ENCODE measurements around the gene TSPEAR.

TSPEAR gene

DNA sequence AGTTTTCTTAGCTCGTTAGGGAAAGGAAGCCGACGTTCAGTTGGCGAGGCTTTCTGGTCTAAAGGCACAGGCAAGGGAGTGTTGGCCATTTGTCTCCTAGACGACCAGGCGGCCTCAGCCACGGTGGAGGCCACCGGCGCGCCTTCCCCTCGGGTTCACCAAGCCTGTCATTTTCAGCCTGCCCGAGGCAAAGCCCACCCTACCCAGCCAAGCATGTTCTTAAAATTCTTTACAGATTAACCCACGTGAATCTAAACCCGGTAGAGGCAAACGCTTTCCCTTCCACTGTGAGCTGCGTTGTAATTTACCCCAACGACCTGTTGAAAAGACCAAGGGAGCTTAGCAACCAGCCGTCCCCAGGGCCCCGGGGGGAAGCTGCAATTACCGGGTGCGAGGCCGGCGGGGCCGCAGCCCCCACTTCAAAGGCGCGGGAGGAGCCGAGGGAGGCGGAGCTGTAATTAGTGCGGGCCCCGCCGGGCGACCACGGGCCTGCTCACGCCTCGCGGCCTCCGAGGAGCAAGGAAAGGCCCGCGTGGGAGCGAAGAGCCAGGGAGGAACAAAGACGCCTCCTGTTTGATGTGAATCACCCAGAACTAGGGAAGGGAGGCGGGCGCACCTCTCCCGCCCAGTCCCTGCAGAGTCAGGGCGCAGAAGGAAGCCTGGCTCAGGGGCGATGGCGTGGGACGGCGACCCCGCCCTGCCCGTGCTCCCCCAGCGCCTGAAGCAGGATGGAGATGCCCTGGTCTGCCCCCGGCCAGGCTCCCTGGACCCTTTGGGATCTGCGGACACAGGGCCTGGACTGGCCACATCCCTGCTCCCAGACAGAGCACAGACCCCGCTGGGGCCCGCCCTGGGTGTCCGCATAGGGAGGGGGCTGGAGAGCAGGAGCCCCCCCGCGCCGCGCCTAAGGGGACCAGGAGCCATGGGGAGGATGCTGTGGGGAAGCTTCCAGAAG is 12.1 kb upstream of the TSPEAR start:
- no peak for DNase-seq (ENCODE audit: low read depth in 2 of 3, low spot score in 2 of 3)

DNA sequence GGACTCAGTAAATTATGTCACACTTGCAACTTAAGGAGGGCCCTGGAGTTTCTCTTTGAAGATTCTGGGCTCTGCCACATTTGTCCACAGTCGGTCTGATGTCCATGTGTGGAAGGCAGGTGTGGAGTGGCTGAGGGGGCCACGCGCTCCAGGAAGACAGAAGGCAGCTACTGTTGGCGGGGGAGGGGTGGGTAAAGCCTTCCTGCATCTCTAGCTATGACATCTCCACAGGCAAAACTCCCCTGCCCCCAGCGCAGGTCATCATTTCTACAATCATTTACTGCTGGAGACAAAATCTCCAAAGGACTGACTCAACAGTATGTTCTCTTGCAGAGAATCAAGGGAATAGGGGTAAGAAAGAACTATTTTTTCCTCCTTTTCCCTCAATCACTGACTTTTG is 11.4 kb upstream of the TSPEAR start:
- no peak for DNase-seq (ENCODE audit: low read depth in 2 of 3, low spot score in 2 of 3)

DNA sequence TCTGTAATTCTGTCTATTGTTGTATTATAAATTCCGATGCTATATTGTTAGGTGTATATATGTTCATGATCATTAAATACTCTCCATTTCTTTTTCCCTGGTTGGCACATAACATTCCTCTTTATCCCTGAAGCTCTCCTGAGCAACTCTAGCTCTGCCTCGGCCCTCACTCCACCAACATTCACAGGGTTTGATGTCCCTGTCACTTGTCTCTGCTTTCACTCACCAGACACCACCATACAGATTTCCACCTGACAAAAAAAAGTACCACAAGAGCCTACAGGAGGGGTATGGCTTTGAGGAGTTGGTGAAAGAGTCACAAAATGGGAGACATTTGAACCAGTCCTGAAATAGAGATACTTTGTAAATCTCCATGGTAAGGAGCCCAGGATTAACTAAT is 8.8 kb upstream of the TSPEAR start:
- DNase-seq (ENCODE audit: low read depth in 2 of 3, low spot score in 2 of 3) = no peak

DNA sequence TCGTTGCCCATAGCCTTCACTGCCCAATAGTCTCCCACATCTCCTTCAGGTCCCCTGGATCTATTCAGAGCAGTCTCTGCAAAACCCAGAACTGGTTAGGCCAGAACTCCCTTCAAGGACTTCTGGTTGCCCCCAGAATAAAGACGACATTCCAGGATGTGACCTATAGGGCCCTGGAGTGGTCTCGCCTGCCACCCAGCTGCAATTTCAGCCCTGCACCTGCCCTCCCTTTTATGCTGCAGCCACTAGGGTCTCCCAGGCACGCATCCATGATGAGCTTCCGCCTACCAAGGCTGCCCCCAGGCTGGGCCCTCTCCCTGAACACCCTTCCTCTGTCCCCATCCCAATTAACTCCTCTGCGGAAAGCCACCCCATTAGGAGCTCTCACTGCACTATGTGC is 7.2 kb upstream of the TSPEAR start:
- no peak for DNase-seq (ENCODE audit: low read depth in 2 of 3, low spot score in 2 of 3)

DNA sequence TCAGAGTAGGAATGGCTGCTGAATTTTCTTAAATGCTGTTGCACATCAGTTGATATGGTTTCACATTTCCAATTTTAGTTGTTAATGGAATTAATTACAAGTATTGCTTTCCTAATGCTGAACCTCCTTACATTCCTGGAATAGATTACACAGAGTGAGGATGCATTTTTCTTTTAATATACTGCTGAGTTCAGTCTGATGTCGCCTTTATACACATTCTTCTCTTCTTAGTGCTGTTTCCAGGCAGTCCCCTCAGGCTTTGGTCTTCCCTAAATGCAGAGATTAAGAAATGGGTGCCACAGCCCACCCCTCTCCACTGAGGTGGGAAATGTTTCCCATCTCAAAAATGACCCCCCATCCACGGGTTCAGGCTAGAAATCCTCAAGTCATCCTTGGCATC is 6.7 kb upstream of the TSPEAR start:
- no peak for DNase-seq (ENCODE audit: low read depth in 2 of 3, low spot score in 2 of 3)

DNA sequence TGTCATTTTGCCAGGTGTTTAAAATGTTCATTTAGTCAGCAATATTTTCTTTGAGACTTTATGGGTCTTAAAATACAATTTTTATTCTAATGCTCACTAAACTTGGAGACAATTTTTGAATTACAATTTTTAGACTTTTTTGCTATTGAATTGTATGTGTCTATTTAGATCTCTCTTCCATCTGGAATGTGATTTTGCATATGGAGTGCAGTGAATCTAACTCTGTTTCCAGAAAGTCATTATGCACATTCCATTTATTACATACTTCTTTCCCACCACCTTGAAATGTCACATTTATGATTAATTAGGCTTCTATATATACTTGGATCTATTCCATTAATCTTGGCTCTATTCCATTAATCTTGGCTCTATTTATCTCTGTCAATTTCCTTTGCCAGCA is 5.6 kb upstream of the TSPEAR start:
- DNase-seq (ENCODE audit: low read depth in 2 of 3, low spot score in 2 of 3) = no peak

DNA sequence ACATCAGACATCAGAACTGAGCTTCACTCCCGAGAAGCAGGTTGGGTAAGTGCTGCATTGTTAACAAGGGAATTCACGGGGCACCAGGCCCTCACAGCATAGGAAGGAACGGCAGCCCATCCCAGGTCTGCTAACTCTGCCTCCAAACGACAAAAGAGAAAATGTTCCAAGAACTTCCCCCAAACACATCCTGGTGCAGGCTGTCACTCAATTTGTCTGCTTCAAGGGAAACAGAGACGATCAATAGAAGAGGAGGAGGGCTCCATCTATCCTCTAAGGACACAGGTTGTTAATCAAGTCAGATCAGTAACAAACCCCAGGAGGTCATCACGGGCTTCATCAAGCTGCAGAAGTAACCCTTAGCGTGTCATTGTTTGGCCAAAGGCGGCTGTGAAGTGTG is 3.5 kb upstream of the TSPEAR start:
- no peak for DNase-seq (ENCODE audit: low read depth in 2 of 3, low spot score in 2 of 3)

DNA sequence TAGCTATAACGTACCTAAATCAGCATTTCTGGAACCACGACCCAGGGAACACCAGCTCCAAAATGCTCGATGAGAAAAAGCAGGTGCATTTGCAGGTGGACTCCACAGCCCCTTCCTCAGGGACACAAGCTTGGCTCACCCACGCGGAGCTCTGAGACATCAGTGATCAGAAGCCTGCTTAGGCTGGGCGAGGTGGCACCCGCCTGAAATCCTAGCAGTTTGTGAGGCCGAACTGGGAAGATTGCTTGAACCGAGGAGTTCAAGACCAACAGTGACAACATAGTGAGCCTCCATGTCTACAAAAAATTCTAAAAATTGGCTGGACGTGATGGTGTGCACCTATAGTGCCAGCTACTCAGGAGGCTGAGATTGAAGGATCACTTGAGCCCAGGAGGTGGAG is 2.5 kb upstream of the TSPEAR start:
- DNase-seq (ENCODE audit: low read depth in 2 of 3, low spot score in 2 of 3) = no peak

DNA sequence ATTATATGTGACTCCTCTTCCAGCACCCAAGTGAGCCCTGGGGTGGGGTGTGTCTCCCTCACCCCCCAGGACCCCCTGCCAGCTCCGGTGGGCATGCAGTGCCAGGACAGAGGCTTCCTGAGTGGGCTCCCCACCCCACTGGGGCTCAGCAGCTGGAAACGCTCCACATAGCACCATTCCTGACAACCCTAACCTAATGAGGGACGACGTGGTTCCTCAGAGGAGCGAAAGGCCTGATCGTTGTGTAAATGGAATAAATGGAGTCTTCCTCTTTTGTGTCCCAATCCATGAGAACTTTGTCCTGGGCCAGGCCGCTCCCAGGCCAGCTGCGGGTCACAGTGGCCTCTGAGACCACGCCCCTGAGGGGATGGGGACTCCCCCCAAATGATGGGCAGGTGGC is 1.8 kb upstream of the TSPEAR start:
- no peak for DNase-seq (ENCODE audit: low read depth in 2 of 3, low spot score in 2 of 3)

DNA sequence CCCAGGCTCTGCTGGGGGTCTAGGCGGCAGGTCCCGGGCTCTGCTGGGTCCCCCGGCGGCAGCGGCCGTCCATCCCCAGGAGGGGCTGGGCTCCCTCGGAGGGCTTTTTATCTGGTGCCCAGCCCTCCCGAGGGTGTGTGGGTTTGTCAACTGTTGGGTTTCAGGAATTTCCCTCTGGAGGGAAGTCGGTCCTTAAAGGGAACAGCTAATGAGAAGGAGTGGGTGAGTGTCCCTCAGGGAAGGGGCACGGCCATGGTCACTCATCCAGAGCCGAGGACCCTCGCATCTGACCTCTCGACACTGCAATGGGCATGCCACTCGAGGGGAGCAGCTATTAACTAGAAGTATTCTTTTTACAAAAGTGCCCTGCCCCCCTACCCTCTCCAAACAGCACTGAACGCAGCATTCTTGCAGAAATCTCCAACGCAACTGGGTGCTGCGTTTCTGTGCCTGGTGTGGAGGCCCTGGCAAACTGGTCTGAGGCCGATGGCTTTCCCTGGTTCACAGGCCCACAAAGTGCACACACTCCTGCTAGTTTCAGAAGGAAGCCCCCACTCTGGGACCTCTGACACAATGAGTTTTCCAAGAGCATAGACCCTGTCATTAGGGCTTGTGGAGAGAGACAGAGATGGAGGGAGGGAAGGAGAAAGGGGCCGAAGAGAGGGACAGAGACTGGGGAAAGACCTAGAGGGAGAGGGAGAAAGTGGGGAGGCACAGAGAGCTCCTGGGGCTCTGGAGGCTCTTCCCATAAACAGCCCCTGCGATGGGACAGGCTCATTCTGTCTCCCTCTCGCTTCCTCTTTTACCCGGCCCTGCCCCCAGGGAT is 1.0 kb upstream of the TSPEAR start:
- no peak for DNase-seq (ENCODE audit: low read depth in 2 of 3, low spot score in 2 of 3)

DNA sequence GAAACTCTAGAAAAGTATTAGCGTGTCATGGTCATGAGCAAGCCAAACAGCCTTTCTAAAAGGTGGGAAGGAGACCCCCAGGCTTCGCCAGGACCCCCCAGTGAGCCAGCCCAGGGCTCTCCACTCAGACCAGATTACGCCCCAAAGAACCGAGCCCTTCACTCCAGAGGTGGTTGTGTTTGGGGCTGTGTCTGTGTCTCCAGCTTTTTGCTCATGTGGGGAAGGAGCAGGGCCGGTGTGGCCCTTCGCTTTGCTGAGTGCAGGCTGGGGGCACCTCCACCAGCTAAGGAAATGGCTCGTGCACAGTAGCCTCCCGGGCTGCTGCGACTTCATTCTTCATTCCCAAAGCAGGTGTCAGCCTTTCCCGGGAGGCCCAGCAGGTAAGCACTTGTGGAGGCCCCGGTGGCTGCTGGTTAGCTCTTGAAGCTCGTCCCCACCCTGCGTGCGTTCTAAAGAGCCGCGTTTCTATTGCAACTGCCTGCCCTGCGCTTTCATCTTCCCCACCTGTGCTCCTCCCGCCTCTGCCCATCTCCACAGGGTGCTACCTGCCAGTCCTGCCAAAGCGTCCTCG is 531 bp downstream of the TSPEAR start:
- no peak for DNase-seq (ENCODE audit: low read depth in 2 of 3, low spot score in 2 of 3)

DNA sequence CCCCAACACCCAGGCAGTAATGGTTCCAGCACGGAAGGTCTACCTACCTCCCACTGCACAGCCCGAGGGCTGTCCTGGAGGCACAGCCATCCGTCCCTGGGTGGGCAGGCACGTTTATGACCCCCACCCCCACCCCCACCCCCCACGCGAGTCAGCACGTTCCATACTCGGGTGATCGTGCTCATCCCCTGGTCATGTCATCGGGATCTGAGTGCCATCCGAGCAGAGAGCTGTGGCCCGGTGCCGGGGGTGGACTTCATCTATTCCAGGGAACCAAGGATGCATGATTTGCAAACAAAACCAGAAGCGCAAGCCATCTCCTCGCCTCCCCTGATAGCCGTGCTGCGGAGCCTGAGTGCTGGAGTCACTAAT is 1.1 kb downstream of the TSPEAR start:
- no peak for DNase-seq (ENCODE audit: low read depth in 2 of 3, low spot score in 2 of 3)

DNA sequence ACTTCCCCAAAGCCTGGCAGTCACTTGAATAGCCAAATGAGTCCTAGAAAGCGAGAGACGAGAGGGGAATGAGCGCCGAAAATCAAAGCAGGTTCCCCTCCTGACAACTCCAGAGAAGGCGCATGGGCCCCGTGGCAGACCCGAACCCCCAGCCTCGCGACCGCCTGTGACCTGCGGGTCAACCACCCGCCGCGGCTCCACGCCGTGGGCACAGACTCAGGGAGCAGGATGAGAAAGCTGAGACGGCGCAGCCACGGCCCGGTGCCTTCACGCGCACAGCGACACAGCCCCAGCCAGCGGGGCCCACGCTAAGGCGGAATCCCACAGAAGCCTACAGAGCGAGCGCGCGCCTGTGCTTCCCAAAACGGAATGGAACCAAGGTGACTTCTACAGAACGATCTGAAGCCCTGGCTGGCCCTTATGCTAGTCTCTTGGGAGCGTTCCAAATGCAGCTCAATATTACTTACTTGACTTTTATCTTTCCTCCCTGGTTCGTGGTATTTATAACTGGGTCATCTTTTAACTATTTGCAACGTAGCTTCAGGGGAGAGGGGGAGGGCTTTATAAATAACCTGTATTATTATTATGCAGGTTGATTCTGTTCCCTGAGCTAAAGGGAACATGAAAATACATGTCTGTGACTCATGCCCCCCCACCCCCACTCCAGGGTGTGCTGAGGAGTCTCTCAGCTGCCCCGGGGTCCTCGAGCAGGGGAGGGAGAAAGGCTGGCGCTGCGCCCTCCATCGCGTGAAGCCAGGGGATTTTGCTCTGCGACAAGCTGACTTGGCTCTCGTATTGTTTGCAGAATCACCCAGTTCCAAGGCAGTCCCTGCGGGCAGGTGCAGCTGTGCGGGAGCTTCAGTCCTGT is 1.7 kb downstream of the TSPEAR start:
- no peak for DNase-seq (ENCODE audit: low read depth in 2 of 3, low spot score in 2 of 3)

DNA sequence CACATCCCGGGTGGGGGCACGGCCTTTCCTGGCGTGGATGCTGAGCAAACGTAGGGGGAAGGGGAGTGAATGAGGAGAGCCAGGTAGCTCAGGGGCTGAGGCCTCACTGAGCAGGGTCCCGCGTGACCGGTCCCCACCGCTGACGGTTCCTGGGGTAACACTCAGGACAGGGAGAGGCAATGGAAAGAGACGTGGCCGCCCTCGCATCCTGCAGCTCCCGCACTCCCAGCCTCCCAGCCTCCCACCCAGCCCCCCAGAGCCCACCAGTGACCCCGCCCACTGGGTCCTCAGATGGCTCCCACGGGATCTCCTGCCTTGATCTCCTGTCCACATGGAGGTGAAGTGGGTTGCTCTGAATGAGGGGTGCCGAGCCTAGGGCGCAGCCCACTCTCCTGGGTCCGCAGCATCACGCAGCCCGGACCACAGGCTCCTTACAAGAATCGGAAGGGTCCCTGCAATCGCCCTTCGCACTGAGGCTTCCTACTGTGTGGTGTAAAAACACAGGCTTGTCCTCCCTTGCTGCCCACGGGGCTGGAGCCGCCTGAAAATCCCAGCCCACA is 2.4 kb downstream of the TSPEAR start:
- no peak for DNase-seq (ENCODE audit: low read depth in 2 of 3, low spot score in 2 of 3)

DNA sequence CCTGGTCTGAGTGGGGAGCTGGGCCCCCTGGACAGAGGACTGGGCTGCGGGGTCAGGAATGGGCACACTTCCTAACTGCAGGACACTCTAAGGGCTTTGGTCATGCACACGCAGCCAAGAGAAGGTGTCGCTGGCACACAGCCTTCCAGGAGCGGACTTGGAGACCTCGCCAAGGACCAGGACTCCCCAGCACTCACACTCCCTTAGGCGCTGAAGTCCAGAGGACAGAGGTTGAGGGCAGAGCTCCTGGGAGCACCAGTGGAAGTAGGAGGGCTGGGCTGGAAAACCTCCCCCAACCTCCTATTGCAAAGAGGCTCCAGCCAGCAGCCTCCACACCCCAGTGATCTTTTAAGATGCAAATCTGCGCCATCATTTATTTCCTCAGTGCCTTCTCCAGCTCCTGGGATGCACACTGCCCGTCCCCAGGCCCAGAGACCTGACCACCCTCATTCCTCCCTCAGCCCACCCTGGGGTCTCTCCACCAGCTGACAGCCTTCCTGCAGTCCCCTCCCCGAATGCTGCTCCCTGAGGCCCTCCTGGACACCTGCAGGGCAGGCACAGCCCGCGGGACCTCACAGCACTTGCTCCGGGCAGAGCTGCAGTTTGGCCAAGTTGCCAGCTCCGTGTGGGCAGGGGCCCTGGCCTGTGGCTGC is 3.0 kb downstream of the TSPEAR start:
- DNase-seq (ENCODE audit: low read depth in 2 of 3, low spot score in 2 of 3) = no peak

DNA sequence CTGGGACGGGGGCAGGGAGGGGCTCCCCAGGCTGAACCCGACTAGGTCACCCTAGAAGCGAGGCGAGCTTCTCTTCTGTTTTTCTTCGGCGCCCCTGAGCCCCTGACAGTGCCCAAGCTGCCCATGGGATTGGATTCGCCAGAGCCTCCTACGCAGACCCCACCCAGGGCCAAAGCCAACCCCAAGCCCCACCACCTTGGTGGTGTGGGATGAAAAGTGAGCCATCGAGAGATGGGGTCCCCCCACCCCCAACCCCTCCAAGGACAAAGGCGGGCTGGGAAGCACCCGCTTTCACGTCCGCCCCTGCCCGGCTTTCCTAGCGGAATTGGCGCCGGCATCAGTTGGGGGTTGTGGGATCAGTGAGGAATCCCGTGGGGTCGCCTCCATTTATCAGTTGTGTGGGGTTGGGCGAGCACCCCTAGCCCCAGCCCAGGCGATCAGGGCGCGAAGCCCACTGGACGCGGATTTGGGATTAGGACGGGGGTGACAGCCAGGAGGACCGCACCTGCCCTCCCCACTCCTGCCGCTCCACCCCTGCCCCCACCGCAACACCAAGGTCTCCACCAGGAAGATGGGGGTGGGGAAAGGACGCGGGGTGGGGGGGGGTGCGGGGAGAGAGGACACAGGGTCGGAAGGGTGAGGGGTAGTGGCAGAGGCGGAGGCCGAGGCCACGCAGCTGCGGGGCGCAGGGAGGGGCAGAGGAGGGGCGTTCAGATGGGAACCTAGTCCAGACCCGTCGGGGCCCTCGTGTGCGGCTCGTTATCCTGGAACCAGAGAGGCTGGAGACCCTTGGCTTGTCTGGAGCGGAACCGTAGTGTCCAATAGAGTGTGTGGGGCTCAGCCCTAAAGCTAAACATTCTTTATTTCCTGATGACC is 4.4 kb downstream of the TSPEAR start:
- no peak for DNase-seq (ENCODE audit: low read depth in 2 of 3, low spot score in 2 of 3)

DNA sequence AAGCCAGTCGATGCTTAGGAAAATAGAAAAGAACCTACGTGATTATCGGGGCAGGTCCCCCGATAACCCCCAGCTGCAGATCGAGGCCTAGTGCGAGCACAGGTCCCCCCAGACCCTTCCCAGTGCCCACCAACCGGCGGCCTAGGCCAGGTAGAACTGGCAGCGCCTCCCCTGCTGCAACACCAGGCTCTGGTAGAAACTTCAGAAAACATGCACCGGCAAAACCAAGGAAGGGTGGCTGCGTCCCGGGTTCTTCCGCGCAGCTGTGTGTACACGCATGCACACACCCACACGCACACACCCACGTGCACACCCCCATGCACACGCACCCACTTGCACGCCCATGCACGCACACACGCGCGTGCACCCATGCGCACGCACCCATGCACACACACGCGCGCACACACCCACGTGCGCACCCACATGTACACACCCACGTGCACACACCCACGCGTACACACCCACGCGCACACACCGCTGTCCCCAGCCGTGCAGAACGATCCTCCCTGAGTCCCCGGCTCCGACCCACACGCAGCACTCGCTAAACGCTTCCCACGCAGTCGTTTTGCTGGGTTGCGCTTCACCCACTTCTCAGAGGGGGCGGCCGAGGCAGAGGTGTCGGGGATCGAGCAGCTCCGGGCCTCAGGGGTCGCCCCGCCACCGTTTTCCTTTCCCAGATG is 5.2 kb downstream of the TSPEAR start:
- DNase-seq (ENCODE audit: low read depth in 2 of 3, low spot score in 2 of 3) = no peak

DNA sequence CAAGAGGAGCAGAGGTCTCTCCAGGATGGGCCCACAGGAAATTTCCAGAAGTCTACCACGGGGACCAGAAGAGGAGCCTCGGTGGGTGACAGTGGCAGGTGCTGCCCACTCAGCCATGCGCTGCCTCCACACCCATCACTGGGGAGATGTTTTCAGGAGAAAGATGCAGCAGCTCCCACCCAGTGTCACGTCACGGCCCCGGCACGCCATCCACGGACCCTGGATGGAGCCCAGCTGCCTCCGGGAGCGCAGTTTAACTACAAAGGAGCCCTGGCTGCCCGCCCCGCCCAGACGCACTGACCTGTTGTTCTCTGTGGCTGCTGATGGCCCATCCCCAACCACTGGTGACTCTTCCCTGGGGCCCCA is 6.8 kb downstream of the TSPEAR start:
- DNase-seq (ENCODE audit: low read depth in 2 of 3, low spot score in 2 of 3) = no peak

Measured in activated CD8-positive, alpha-beta memory T cell treated with anti-CD3 and anti-CD28 coated beads for 48 hours (primary cell).